GM20431 (cell line): ENCODE results near the gene ZMYND8.
"Not testable (repeated sequence)": the region's sequence is repeated elsewhere in the genome, so short reads cannot be mapped to it uniquely, and the experiment has no call there.

ENCODE experiments used
- in situ Hi-C: fragments of 300-500 bp; cut with MseI, MboI; formaldehyde crosslinking; loops from one replicate; pipeline ENCODE4 v1.15.0; 2020; ENCODE audit warnings: low sequenced_read_pairs; ENCODE audit not compliant: unreplicated experiment

The ZMYND8 gene

DNA sequence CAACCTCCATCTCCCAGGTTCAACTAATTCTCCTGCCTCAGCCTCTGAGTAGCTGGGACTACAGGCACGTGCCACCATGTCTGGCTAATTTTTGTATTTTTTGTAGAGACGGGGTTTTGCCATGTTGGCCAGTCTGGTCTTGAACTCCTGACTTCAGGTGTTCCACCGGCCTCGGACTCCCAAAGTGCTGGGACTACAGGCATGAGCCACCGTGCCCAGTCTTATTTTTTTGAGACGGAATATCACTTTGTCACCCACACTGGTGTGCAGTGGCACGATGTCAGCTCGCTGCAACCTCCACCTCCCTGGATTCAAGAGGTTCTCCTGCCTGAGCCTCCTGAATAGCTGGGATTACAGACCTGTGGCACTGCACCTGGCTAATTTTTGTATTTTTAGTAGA is 17.6 kb upstream of the ZMYND8 start:
- in situ Hi-C loops = loop anchor here (10.0 kb wide), 1 partner anchor 169 kb away; no protein-coding TSS in a partner anchor

DNA sequence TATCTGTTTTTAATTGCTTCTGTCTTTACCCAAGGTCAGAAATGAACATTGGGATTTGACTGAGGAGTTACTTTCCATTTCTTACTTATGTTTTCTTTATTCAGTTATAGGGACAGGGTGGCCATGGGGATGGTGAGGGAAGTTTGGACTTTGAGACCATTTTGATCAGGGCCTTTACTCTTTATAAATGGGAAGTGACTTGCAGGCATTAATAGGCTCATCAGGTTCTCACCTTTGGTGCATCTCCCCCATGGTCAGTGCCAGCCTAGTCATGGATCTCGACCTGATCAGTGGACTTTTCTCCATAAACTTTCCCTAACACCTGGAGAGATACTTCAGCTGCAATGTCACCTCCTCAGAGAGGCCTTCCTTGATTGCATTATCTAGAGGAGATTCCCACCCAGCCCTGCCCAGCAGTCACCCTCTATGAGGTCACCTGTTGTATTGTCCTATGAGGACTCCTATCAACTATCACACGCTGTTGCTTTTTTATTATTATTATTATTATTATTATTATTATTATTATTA is 16.8 kb upstream of the ZMYND8 start:
- in situ Hi-C loops = loop anchor here (10.0 kb wide), 1 partner anchor 168 kb away; no protein-coding TSS in a partner anchor

DNA sequence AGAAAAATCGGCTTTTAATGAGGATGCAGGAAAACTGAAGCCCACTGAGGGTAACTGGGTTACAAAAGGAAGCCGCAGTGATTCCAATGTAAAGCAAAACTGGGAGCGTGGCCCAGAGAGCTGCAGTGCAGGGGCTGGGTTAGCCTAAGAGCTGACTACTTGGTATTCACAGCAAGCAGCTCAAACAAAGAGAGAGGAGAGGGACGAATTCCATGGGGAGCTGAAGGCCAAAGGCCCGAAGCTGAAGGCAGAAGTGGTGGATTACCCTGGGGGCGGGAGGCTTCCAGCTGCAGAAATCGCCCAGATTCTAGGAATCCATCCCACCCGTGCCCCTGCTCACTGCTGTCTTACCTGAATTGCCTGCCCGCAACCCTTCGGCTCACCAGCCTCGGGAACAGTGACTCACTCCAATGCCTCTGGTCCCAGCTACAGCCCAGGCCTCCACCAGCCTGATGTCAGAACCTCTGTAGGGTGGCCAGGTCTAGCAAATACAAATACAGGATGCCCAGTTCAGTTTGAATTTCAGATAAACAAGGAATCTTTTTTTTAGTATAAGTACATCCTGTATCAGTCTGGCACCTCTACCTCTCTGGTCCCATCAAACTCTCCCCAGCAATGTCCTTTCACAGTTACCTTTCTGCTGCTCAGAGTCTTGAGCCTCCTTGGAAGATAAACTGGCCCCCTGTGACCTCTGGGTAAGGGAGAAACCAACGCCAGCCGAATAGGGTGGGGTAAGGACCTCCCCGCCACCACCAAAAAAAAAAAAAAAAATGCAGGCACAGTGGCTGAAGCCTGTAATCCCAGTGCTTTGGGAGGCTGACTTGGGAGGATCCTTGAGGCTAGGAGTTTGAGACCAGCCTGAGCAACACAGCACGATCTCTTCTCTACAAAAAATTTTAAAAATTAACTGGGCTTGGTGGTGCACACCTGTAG is 14.6 kb upstream of the ZMYND8 start:
- in situ Hi-C loops = loop anchor here (10.0 kb wide), 1 partner anchor 166 kb away; no protein-coding TSS in a partner anchor

DNA sequence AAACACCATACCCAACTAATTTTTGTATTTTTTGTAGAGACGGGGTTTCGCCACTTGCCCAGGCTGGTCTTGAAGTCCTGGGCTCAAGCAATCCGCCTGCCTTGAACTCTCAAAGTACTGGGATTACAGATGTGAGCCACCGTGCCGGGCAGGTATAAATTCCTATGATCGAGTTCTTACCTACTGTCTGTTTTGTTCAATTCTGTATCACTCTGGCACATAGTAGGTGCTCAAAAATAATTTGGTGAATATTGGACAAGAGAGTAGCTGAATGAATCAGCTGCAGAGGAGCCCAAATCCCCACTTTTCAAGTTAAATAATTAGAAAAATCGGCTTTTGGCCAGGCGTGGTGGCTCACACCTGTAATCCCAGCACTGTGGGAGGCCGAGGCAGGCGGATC is 13.7 kb upstream of the ZMYND8 start:
- in situ Hi-C loops = loop anchor here (10.0 kb wide), 1 partner anchor 165 kb away; no protein-coding TSS in a partner anchor

DNA sequence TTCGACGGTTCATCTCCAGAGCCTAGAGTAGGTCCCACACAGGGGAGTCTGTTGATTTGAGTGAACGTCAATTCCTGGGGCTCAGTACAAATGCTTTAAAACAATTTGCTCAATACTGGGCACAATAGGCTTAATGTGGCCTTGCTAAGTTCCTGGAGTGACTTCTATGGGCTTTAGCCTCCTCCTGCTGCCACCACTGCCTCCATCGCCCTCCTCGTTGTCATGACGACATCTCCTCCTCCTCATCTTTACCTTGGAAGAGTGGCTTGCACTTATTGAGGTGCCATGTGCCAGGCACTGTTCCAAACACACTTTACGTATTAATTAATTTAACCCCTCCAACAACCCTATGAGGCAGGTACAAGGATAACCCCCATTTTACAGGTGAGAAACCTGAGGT is 11.8 kb upstream of the ZMYND8 start:
- in situ Hi-C loops = no loop called here

DNA sequence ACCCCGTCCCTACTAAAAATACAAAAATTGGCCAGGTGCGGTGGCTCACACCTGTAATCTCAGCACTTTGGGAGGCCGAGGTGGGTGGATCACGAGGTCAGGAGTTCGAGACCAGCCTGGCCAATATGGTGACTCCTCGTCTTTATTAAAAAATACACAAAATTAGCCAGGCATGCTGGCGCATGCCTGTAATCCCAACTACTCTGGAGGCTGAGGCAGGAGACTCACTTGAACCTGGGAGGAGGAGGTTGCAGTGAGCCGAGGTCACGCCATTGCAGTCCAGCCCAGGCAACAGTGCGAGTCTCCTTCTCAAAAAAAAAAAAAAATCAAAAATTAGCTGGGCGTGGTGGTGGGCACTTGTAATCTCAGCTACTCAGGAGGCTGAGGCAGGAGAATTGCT is 9.8 kb upstream of the ZMYND8 start:
- in situ Hi-C loops = not testable (repeated sequence)

DNA sequence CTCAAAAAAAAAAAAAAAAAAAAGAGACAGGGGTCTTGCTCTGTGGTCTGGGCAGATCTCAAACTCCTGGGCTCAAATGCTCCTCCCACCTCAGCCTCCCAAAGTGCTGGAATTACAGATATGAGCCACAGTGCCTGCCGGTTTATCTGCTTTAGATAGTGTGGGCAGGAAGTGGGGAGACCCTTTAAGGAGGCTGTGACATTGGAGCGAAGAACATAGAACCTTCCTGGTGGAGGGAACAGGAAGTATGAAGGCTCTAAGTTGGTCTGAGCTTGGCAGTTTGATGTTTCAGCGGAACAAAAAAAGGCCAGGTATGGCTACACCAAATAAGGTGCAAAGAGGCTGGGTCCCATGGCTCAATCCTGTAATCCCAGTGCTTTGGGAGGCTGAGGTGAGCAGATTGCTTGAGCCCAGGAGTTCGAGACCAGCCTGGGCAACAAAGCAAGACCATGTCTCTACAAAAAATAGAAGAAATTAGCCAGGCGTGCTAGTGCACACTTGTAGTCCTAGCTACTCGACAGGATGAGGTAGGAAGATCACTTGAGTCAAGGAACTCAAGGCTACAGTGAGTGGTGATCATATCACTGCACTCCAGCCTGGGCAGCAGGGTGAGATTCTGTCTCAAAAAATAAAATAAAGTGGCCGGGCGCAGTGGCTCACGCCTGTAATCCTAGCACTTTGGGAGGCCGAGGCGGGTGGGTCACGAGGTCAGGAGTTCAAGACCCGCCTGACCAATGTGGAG is 8.7 kb upstream of the ZMYND8 start:
- in situ Hi-C loops = no loop called here

DNA sequence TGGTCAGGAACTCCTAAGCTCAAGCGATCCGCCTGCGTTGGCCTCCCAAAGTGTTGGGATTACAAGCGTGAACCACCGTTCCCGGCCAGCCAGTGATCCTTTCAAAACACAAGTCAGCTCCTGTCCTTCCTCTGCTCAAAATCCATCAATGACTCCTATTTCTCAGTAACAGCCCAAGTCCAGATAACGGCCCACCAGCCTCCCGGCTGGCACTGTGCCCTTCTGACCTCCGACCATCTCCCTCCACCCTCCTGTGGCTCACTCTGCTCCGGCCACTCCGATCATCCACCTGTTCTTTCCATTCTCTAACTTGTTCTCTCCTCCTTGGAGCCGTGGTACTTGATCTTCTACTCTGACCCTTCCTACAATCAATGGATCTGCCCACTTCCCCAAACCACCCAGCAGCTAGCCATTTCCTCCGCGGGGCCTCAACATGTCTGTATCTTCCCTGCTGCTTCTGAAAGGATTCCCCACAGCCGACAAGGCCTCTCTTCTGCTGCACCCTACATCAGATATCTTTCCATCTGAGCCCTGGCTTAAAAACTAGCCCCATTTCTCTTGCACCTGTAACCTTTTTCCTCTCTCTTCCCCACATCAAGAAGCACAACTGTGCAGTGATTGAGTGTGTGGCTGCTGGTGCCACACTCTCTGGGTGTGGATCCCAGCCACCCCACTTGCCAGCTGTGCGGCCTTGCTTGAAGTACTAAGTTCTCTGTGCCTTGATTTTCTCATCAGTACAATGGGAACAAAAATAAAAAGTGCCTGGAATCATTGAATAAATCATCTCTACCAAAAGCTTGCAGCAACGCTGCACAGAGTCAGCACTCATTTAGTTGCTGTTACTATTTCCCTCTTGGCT is 6.1 kb upstream of the ZMYND8 start:
- in situ Hi-C loops = no loop called here

DNA sequence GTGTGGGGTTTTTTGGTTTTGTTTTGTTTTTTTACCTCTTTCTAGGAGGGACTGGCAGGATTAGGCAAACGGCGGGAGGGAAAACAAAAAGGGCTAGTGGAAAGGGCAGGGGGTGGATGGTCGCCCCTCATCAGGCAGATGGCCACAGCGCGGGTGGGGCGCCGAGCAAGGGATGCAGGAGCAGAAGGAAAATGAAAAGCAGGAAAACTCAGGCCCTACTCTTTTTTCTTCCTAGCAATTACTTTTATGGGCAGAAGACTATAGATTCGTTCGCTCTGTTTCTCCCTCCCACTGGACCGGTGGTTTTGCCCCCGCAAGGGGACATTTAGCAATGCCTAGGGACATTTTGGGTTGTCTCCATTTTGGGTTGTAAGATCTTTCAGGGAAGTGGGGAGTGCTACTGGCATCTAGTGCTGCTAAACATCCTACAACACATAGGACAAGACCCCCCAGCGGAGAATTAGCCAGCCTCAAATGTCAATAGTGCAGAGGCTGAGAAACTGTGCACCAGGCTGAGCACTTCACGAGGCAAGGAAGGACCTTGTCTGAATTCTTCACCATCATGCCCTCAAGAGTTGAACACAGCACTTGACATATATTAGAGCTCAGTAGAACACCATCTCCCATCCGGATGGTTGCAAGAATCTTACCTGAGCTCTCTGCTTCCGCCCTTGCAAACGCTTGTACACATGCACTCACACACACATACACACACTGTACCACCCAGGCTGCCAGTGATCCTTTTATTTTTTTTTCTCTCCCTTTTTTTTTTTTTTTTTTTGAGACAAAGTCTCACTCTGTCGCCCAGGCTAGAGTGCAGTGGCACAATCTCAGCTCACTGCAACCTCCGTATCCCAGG is 4.8 kb upstream of the ZMYND8 start:
- in situ Hi-C loops = no loop called here

DNA sequence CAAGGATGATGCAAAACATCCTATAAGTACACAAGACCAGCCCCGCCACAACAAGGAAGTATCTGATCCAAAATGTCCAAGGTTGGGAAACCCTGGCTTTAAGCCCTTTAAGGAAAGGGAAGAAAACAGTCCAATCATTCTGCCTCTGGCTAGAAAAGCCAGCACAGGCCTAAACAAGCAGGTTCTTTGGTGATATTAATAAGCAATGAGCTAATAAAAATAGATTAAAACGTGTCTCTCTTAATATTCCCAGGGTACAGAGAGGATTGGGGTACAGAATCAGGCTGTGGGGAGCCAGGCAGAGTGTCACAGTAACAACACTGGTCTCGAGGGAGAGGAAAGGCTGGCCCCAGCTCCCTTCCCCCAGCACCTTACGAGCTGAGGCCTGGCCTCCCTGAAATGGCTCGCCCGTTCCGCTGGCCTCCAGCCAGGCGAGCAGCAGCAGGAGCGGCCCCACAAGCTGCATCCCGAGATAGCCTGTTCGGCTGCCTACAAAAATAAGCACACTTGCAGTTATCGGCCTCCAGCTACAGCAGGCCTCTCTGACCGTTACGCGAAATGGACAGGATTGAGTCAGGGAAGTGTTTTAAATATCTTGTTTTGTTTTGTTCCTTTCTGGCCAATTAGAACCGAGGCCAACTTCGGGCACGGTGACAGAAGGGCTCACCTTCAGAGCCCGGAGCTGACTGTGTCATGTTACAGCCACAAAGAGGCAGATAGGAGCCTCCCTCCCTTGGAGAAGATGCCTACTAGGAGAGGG is 4.0 kb upstream of the ZMYND8 start:
- in situ Hi-C loops = no loop called here

DNA sequence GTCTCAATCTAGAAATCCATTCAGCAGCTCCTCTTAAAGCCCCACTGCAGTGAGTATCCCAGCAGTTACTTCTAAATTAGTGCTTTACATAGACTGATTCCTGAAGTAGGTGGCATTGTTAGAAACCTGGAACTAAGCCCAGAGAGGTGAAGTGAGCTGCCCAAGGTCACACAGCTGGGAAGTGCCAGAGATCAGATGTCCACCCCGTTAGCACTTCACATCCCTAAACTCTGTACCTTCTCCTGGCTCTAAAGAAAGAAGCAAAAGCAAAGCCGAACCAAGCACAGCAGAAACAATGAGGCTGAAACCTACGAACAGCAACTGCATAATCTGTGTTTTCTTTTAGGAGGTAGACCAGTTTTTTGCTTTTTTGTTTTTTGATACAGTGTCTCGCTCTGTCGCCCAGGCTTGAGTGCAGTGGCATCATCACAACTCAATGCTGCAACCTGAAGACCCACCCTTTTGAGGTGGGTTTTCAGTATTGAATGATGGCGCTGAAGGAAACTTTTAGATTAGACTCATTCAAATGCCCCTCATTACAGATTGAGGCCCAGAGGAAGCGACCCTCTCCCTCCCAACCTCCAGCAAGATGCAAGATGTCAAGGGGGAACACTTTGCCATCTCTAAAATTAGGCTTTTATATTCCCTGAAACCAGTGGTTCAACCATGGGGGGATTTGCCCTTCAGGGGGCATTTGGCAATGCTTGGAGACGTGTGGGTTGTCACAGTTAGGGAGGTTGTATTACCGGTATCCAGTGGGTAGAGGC is 3.2 kb upstream of the ZMYND8 start:
- in situ Hi-C loops = no loop called here

DNA sequence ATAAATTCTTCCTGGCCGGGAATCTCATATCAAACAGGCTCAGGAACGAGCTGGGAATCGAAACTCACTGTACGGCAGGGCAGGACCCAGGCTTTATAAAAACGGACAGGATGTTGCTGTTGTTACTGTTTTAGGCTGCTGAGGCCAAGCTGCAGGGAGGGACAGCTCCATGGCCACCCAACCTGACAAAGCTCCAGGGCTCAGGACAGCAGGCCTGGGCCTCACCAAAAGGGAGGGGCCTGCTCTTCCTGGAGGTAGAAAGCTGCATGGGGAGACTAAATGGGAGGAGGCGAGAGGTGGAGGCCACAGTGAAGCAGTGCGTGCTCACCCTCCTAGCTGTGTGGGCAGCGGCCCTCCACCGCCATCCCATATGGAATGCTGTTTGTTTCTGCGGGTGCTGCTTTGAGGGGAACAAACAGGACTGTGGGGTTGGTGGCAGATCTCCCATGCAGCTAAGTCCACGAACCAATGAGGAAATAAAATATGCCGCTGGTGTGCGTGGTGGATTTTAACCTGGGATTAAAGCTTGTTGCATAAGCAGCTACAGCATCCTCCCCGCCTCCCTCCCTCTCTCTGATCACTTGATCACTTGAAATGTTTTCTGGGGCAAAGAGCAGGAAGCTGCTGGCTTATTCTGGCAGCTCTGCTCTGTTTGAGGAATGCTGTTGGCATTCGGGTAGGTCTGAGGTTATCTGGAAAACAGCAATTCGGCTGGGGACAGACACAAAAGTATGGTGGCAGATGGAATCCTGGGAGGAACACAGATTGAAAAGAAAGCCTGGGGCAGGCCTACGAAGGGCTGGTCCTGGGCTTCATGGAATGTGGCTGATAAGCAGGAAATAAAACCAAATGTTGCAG is 2.4 kb upstream of the ZMYND8 start:
- in situ Hi-C loops = no loop called here

DNA sequence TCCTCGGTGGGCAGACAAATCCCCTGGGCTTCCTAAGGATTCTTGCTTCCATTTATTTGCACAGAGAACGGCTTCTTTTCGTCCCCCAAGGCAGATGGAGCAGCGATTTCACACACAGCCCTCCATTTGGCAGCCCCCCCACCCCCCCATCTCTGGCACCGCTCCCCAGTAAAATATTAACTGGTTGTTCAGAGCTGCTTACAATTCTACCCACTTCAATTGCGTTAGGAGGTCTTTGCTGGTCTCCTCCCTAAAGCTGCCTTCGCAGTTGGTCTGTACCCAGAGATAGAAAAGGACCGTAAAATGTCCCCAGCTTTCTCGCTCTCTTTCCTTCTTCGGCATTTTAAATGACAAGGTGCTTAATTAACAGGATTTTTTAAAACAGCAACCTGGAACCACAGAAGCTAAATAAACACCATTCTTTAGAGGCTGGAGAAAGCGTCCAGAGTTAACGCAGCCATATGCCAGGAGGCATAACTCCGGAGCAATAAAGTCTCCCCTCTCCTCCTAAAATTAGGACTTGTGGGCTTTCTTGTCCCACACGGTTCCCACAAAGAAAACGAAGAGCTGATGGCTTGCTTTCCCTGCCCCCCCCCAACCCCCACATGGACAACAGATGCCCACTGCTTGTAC is 1.7 kb upstream of the ZMYND8 start:
- in situ Hi-C loops = no loop called here

DNA sequence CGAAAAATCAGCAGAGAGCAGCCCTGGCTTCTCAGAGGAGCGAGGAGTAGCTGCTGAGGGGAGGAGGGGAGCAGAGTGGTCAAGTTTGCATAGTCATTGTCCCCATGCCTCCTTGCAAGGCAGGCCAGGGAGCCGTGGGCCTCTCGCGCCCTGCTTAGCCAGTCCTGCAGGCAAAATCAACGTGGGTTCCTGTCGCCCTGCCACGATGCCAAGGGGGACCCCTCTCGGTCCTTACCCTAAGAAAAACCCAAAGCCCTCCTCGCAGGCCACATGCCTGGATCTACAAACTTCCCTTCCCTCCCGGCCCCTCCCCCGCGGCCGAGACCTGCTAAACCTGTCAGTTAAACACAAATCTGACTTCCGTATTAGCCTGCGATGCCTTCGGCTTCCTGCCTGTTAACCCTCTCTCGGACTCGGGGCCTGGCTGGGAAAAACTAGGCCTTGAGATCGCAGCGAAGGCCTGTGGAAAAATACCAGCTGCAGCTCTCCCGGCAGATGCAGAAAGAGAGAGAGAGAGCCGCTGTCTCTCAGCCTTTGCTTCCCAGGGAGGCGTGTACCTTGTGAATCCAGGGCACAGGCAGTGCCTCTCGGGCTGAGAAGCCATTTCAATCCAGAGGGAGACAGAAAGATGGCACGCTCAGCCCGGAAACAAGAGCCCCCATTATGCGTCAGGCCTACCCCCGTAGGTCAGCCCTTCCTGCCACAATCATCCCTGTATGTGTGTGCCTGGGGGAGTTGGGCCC is 968 bp upstream of the ZMYND8 start:
- in situ Hi-C loops = no loop called here

DNA sequence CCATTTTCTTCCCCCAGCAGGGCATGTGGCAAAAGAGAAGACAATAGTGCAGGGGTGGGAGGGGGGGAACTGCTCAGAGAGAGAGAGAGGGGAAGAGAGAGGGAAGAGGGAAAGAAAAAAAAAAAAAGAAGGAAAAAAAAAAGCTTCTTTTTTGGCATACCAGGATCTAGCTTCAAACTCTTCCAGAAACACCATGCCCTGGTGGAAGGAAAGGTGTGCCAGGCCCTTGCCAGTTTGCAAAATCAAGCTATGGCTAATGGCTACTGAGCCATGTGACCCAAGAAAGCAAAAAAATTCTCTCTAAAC is 326 bp downstream of the ZMYND8 start:
- in situ Hi-C loops = no loop called here
